Activated CD8-positive, alpha-beta memory T cell treated with anti-CD3 and anti-CD28 coated beads, Interleukin-2, amount 10 ng/mL, durations not matched to agents 7 days and 5 days (primary cell): ENCODE results near the gene MDN1. TPM values are rescaled to one million over a fixed set of nuclear protein-coding genes. Genes with fewer than 3 reads are reported as not detected.

ENCODE experiments used
- ATAC-seq: fragments of 150-1000 bp; cut with Tn5 transposase; one replicate; pipeline ENCODE4 v1.10.0; 2021; ENCODE audit warnings: moderate library complexity
- CTCF ChIA-PET: fragments of 350-600 bp; sonication (Branson Sonifier 250); formaldehyde crosslinking; loops from one replicate; lab custom pipeline; 2021; ENCODE audit warnings: antibody characterized with exemption; lab: Charles Lee
- DNase-seq: peaks from one replicate; pipeline ENCODE4 v3.0.0-alpha.2; 2020
- H3K27ac Mint-ChIP-seq: one replicate; pipeline ENCODE4 v1.8.0; 2021; ENCODE audit warnings: mild to moderate bottlenecking, mixed read lengths
- H3K27me3 Mint-ChIP-seq: one replicate; pipeline ENCODE4 v1.8.0; 2021; ENCODE audit warnings: mixed read lengths
- H3K36me3 Mint-ChIP-seq: one replicate; pipeline ENCODE4 v1.8.0; 2021; ENCODE audit warnings: mild to moderate bottlenecking, mixed read lengths
- H3K4me1 Mint-ChIP-seq: one replicate; pipeline ENCODE4 v1.8.0; 2021; ENCODE audit warnings: mixed read lengths
- H3K4me3 Mint-ChIP-seq: one replicate; pipeline ENCODE4 v1.8.0; 2021; ENCODE audit warnings: mild to moderate bottlenecking, moderate library complexity, mixed read lengths
- H3K9me3 Mint-ChIP-seq: one replicate; pipeline ENCODE4 v1.8.0; 2022; ENCODE audit warnings: low read depth, mixed read lengths
- total RNA-seq, 2 experiments: library from RNA; stranded (reverse); gene quantifications; one replicate each; pipeline ENCODE4 v1.2.3, GENCODE V29; 2021

Gene MDN1
- total RNA-seq, 2 experiments from 2014 or later, result 54.7 to 56.2 TPM

- Mint-ChIP-seq H3K27ac (peak overlapping the region; percentile 47), H3K27me3 (no peaks in the 10 kb centered on the region), H3K4me1 (no peaks in the 10 kb centered on the region), H3K36me3 (peaks cover 57% of the 10 kb centered on the region), H3K4me3 (no peak overlapping the region), H3K9me3 (no peaks in the 10 kb centered on the region)
- CTCF ChIA-PET, result interaction anchor here (0.7 kb wide), 1 partner anchor 503 kb away, joined by 4 read pairs; no protein-coding TSS in a partner anchor
- ATAC-seq (no peak), DNase-seq (no peak)
Measured at GRCh38 chr6:89781070-89782034, 38.2 kb downstream of the MDN1 start.

GRCh38 chr6:89777455-89777854, 42.1 kb downstream of the MDN1 start:
- H3K27ac Mint-ChIP-seq, result no peak overlapping the region

GRCh38 chr6:89776583-89777233, 42.9 kb downstream of the MDN1 start:
- ATAC-seq (no peak), DNase-seq (no peak)
- Mint-ChIP-seq H3K27me3 (no peaks in the 10 kb centered on the region), H3K9me3 (no peaks in the 10 kb centered on the region), H3K4me3 (no peak overlapping the region), H3K27ac (no peak overlapping the region), H3K4me1 (no peaks in the 10 kb centered on the region), H3K36me3 (peaks cover 44% of the 10 kb centered on the region)
- CTCF ChIA-PET, result no interaction called here

More at GRCh38 chr6:89777455-89777854, 42.1 kb downstream of the MDN1 start:
- CTCF ChIA-PET, result no interaction called here
- no peak overlapping the region for H3K4me3 Mint-ChIP-seq
- H3K9me3 Mint-ChIP-seq, result no peaks in the 10 kb centered on the region
- DNase-seq, result no peak
- H3K4me1 Mint-ChIP-seq, result no peaks in the 10 kb centered on the region
- peaks cover 48% of the 10 kb centered on the region for H3K36me3 Mint-ChIP-seq
- no peaks in the 10 kb centered on the region for H3K27me3 Mint-ChIP-seq
- ATAC-seq, result no peak

GRCh38 chr6:89775150-89775549, 44.4 kb downstream of the MDN1 start:
- CTCF ChIA-PET, result interaction anchor here (1.1 kb wide), 1 partner anchor 18 kb away, joined by 3 read pairs; no protein-coding TSS in a partner anchor
- DNase-seq, result no peak
- H3K27ac Mint-ChIP-seq, result no peak overlapping the region

GRCh38 chr6:89769572-89769971, 50.0 kb downstream of the MDN1 start:
- CTCF ChIA-PET, result no interaction called here
- Mint-ChIP-seq H3K4me3 (no peak overlapping the region), H3K27me3 (no peaks in the 10 kb centered on the region), H3K4me1 (no peaks in the 10 kb centered on the region), H3K27ac (no peak overlapping the region), H3K36me3 (peaks cover 34% of the 10 kb centered on the region), H3K9me3 (no peaks in the 10 kb centered on the region)
- DNase-seq (no peak), ATAC-seq (no peak)

More at GRCh38 chr6:89775150-89775549, 44.4 kb downstream of the MDN1 start:
- H3K4me3 Mint-ChIP-seq, result no peak overlapping the region
- peaks cover 39% of the 10 kb centered on the region for H3K36me3 Mint-ChIP-seq
- no peaks in the 10 kb centered on the region for H3K9me3 Mint-ChIP-seq
- H3K27me3 Mint-ChIP-seq, result no peaks in the 10 kb centered on the region
- no peaks in the 10 kb centered on the region for H3K4me1 Mint-ChIP-seq
- ATAC-seq, result no peak

GRCh38 chr6:89768324-89768723, 51.3 kb downstream of the MDN1 start:
- CTCF ChIA-PET, result no interaction called here
- no peaks in the 10 kb centered on the region for H3K9me3 Mint-ChIP-seq
- no peak overlapping the region for H3K27ac Mint-ChIP-seq
- DNase-seq (no peak), ATAC-seq (no peak)
- no peaks in the 10 kb centered on the region for H3K27me3 Mint-ChIP-seq
- H3K36me3 Mint-ChIP-seq, result peaks cover 27% of the 10 kb centered on the region
- H3K4me1 Mint-ChIP-seq, result no peaks in the 10 kb centered on the region
- no peak overlapping the region for H3K4me3 Mint-ChIP-seq

GRCh38 chr6:89763550-89763949, 56.0 kb downstream of the MDN1 start:
- Mint-ChIP-seq H3K27ac (no peak overlapping the region), H3K4me1 (no peaks in the 10 kb centered on the region), H3K36me3 (peaks cover 28% of the 10 kb centered on the region), H3K27me3 (no peaks in the 10 kb centered on the region), H3K9me3 (no peaks in the 10 kb centered on the region), H3K4me3 (no peak overlapping the region)
- ATAC-seq, result no peak
- CTCF ChIA-PET, result no interaction called here
- DNase-seq, result no peak

GRCh38 chr6:89758830-89759229, 60.8 kb downstream of the MDN1 start:
- no peak for DNase-seq
- Mint-ChIP-seq H3K36me3 (peaks cover 33% of the 10 kb centered on the region), H3K4me1 (no peaks in the 10 kb centered on the region), H3K27ac (no peak overlapping the region), H3K9me3 (no peaks in the 10 kb centered on the region), H3K4me3 (no peak overlapping the region), H3K27me3 (no peaks in the 10 kb centered on the region)
- CTCF ChIA-PET, result no interaction called here
- ATAC-seq, result no peak

GRCh38 chr6:89750338-89750737, 69.3 kb downstream of the MDN1 start:
- H3K9me3 Mint-ChIP-seq, result no peaks in the 10 kb centered on the region
- DNase-seq (no peak), ATAC-seq (no peak)
- no peak overlapping the region for H3K27ac Mint-ChIP-seq
- H3K36me3 Mint-ChIP-seq, result peaks cover 45% of the 10 kb centered on the region
- H3K4me1 Mint-ChIP-seq, result no peaks in the 10 kb centered on the region
- H3K4me3 Mint-ChIP-seq, result no peak overlapping the region
- no peaks in the 10 kb centered on the region for H3K27me3 Mint-ChIP-seq
- CTCF ChIA-PET, result no interaction called here

GRCh38 chr6:89749918-89750317, 69.7 kb downstream of the MDN1 start:
- CTCF ChIA-PET, result no interaction called here
- peaks cover 46% of the 10 kb centered on the region for H3K36me3 Mint-ChIP-seq
- ATAC-seq (no peak), DNase-seq (no peak)
- no peaks in the 10 kb centered on the region for H3K4me1 Mint-ChIP-seq
- H3K27ac Mint-ChIP-seq, result peak overlapping the region; percentile 54
- no peaks in the 10 kb centered on the region for H3K9me3 Mint-ChIP-seq
- H3K4me3 Mint-ChIP-seq, result no peak overlapping the region
- H3K27me3 Mint-ChIP-seq, result no peaks in the 10 kb centered on the region

- no peak for DNase-seq
- H3K36me3 Mint-ChIP-seq, result peaks cover 51% of the 10 kb centered on the region
- no peak overlapping the region for H3K4me3 Mint-ChIP-seq
- H3K4me1 Mint-ChIP-seq, result peaks cover under 1% of the 10 kb centered on the region
- H3K27ac Mint-ChIP-seq, result no peak overlapping the region
- no peaks in the 10 kb centered on the region for H3K27me3 Mint-ChIP-seq
- H3K9me3 Mint-ChIP-seq, result no peaks in the 10 kb centered on the region
- ATAC-seq, result no peak
- CTCF ChIA-PET, result no interaction called here
Measured at GRCh38 chr6:89745716-89746115, 73.9 kb downstream of the MDN1 start.

- no peak for DNase-seq
- no peak for ATAC-seq
- peaks cover 54% of the 10 kb centered on the region for H3K36me3 Mint-ChIP-seq
- H3K4me3 Mint-ChIP-seq, result no peak overlapping the region
- peaks cover 3% of the 10 kb centered on the region for H3K4me1 Mint-ChIP-seq
- H3K9me3 Mint-ChIP-seq, result no peaks in the 10 kb centered on the region
- H3K27me3 Mint-ChIP-seq, result no peaks in the 10 kb centered on the region
- CTCF ChIA-PET, result no interaction called here
- H3K27ac Mint-ChIP-seq, result no peak overlapping the region
Measured at GRCh38 chr6:89745096-89745495, 74.5 kb downstream of the MDN1 start.

GRCh38 chr6:89736893-89737292, 82.7 kb downstream of the MDN1 start:
- Mint-ChIP-seq H3K9me3 (no peaks in the 10 kb centered on the region), H3K27ac (no peak overlapping the region), H3K4me1 (peaks cover 3% of the 10 kb centered on the region), H3K36me3 (peaks cover 44% of the 10 kb centered on the region), H3K27me3 (no peaks in the 10 kb centered on the region), H3K4me3 (no peak overlapping the region)
- no peak for DNase-seq
- no peak for ATAC-seq
- CTCF ChIA-PET, result no interaction called here

GRCh38 chr6:89734526-89734925, 85.1 kb downstream of the MDN1 start:
- ATAC-seq (no peak), DNase-seq (no peak)
- no peak overlapping the region for H3K4me3 Mint-ChIP-seq
- H3K27me3 Mint-ChIP-seq, result no peaks in the 10 kb centered on the region
- no peaks in the 10 kb centered on the region for H3K9me3 Mint-ChIP-seq
- no peaks in the 10 kb centered on the region for H3K4me1 Mint-ChIP-seq
- peaks cover 52% of the 10 kb centered on the region for H3K36me3 Mint-ChIP-seq
- CTCF ChIA-PET, result no interaction called here
- no peak overlapping the region for H3K27ac Mint-ChIP-seq
